SH-SY5Y (cell line): Measurements from ENCODE around the gene CDC25A.

Source experiments
- GATA2 ChIP-seq: IDR thresholded peaks from 2 replicates; pipeline ENCODE4 v1.6.1; 2011; ENCODE audit warnings: mild to moderate bottlenecking, low read depth, low read length
- GATA3 ChIP-seq: IDR thresholded peaks from 2 replicates; pipeline ENCODE4 v1.6.1; 2011; ENCODE audit warnings: low read depth, mild to moderate bottlenecking, low read length, moderate library complexity

CDC25A gene

DNA sequence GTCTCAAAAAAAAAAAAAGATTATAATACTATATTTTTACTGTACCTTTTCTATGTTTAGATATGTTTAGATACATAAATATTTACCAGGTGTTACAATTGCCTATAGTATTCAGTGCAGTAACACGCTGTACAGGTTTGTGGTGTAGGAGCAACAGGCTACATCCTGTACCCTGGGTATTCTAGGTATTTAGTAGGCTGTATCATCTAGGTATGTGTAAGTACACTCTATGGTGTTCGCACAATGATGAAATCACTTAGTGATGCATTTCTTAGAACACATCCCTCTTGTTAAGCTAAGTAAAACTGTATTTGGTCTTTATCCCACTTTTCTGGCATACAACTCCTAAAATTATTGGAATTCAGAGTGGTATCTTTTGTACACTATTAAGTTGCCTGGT lies 77.8 kb downstream of the CDC25A start:
- no peak for TF ChIP-seq GATA2
- TF ChIP-seq GATA3: no peak

DNA sequence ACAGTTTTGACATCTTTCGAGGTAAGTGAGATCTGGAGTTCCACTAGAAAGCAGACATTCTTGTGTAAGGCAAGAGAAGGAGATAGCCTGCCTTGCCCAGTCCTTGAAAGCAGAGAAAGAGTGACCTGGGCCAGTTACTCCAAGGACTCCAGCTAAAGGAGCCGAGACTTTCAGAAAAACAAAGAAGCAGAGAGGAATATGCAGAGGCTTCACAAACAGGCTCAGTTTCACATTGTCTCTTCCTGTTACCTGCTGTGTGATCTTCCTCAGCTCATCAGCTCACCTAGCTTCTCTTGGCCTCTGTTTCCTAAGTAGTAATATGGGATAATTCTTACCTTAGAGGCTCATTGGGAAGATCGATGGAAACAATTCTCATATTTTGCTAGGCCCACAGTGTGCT lies 81.0 kb downstream of the CDC25A start:
- TF ChIP-seq GATA2: no peak
- no peak for TF ChIP-seq GATA3
